ENCODE data around the gene RNF187.

DNA sequence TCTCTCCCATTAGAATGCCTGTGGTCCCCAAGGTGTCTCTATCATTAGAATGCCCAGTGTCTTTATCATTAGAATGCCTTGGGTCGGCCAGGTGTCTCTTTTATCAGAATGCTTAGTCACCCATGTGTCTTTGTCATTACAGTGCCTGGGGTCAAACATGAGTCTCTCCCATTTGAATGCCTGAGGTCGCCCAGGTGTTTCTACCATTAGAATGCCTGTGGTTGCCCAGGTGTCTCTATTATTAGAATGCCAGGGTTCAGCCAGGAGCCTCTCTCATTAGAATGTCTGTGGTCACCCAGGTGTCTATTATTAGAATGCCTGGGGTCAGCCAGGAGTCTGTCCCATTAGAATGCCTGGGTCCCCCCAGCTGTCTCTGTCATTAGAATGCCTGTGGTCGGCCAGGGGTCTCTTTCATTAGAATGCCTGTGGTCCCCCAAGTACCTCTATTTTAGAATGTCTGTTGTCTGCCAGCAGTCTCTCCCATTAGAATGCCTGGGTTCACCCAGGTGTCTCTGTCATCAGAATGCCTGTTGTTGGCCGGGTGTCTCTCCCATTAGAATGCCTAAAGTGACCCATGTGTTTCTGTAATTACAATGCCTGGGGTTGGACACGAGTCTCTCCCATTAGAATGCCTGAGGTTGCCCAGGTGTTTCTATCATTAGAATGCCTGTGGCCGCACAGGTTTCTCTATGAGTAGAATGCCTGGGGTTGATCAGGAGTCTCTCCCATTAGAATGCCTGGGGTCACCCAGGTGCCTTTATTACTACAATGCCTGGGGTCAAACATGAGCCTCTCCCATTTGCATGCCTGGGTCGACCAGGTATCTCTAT, 57.1 kb downstream of the RNF187 start:
- no peak for TF ChIP-seq REST (IDR thresholded peaks at IDR 0.05; ENCODE audit: insufficient read depth in 1 of 2, low read depth in 2 of 2, low read length in 2 of 2)
- no peak for TF ChIP-seq TAF1 (IDR thresholded peaks at IDR 0.05; ENCODE audit: borderline replicate concordance, insufficient read depth, low read length)

All from PFSK-1 (cell line).